Type B pancreatic cell (in vitro differentiated cells): Measurements from ENCODE around the gene CDC7. TPM values are rescaled to one million over a fixed set of nuclear protein-coding genes. Genes with fewer than 3 reads are reported as not detected.

Experiments used
- DNase-seq: peaks from one replicate; pipeline ENCODE4 v3.0.0; 2021; ENCODE audit warnings: mixed read lengths; ENCODE audit not compliant: unreplicated experiment; ENCODE audit errors: extremely low spot score
- H3K27ac Mint-ChIP-seq: 2 replicates; pipeline ENCODE4 v1.8.0; 2021; ENCODE audit warnings: mild to moderate bottlenecking, mixed read lengths
- H3K27me3 Mint-ChIP-seq: 2 replicates; pipeline ENCODE4 v1.8.0; 2021; ENCODE audit warnings: mixed read lengths
- H3K36me3 Mint-ChIP-seq: 2 replicates; pipeline ENCODE4 v1.8.0; 2021; ENCODE audit warnings: mixed read lengths
- H3K4me1 Mint-ChIP-seq: one replicate; pipeline ENCODE4 v1.8.0; 2021; ENCODE audit warnings: mixed read lengths; ENCODE audit not compliant: unreplicated experiment
- H3K4me3 Mint-ChIP-seq: 2 replicates; pipeline ENCODE4 v1.8.0; 2021; ENCODE audit warnings: mild to moderate bottlenecking, mixed read lengths
- H3K9me3 Mint-ChIP-seq: 2 replicates; pipeline ENCODE4 v1.8.0; 2021; ENCODE audit warnings: mixed read lengths
- CTCF ChIP-seq: fragments of 200-600 bp; sonication (generic); conservative IDR thresholded peaks from 2 replicates; pipeline ENCODE4 v1.5.0; 2021; ENCODE audit warnings: antibody characterized with exemption, mild to moderate bottlenecking
- total RNA-seq: library from RNA; stranded (reverse); gene quantifications from 2 replicates; pipeline ENCODE4 v1.2.1, GENCODE V29; 2021; ENCODE audit warnings: low replicate concordance

Gene CDC7
- total RNA-seq, 1 donor from 2014 or later = 29.7 TPM

- Mint-ChIP-seq H3K27me3 (no peaks in the 10 kb centered on the region), H3K4me3 (no peak overlapping the region), H3K4me1 (no peaks in the 10 kb centered on the region), H3K27ac (no peak overlapping the region), H3K9me3 (no peaks in the 10 kb centered on the region), H3K36me3 (no peaks in the 10 kb centered on the region)
- no peak for DNase-seq
- TF ChIP-seq CTCF = no peak
These were observed 13.2 kb upstream of the CDC7 start for GRCh38 chr1:91487469-91487868.

GRCh38 chr1:91490501-91490900 lies 10.2 kb upstream of the CDC7 start:
- no peak for TF ChIP-seq CTCF
- no peaks in the 10 kb centered on the region for H3K4me1 Mint-ChIP-seq
- no peak for DNase-seq
- H3K27me3 Mint-ChIP-seq = no peaks in the 10 kb centered on the region
- no peaks in the 10 kb centered on the region for H3K36me3 Mint-ChIP-seq
- peaks cover 5% of the 10 kb centered on the region for H3K9me3 Mint-ChIP-seq
- no peak overlapping the region for H3K4me3 Mint-ChIP-seq
- no peak overlapping the region for H3K27ac Mint-ChIP-seq

DNA sequence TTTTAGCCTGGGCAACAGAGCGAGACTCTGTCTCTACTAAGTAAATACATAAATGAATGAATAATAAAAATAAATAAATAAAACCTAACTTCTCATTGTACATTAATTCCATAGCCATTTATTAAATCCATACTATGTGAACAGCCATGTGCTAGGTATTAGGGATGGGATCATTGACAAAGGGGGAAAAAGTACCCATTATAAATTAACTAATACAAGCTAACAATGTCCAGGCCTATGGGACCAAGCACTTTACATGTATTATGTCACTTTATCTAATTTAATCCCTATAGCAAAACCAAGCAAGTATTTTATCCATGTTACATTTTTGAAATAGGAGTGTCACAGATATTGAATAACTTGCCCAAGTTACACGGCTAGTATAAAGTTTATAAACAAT lies 2.6 kb upstream of the CDC7 start:
- Mint-ChIP-seq H3K36me3 (no peaks in the 10 kb centered on the region), H3K27me3 (no peaks in the 10 kb centered on the region), H3K4me3 (no peak overlapping the region), H3K9me3 (peaks cover 1% of the 10 kb centered on the region), H3K4me1 (peaks cover 7% of the 10 kb centered on the region), H3K27ac (no peak overlapping the region)
- DNase-seq = no peak
- no peak for TF ChIP-seq CTCF

DNA sequence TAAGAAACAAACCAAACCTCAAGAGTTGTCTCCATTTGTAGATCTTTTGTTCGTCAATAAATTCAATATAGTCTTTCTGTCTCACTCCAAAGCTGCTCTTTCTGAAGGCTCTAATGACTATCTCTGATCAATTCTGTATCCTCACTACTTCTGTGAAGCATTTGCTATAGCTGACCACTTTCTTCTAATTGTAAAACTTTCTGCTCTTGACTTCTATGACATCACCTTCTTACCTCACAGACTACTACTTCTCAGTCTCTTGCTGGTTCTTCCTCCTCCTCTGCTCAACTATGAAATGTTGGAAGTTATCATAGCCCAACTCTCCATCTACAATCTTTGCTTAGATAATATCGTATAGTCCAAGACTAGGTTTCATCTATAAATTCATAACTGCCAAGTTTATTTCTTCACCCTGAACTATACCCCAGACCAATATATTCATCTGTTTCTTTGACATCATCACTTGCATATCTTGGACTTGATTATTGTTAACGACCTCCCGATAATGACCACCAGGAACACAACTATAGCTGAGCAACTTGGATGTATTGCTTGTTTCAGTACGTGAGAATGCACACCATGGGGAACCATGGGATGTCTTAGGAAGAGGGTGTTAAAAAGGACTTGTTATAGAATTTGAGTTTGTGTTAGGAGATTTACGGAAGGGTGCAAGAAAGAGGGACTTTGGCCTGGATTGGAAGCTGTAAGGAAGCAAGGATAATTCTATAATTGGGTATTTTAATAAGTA lies 2.0 kb upstream of the CDC7 start:
- Mint-ChIP-seq H3K27ac (no peak overlapping the region), H3K4me3 (no peak overlapping the region), H3K27me3 (no peaks in the 10 kb centered on the region), H3K36me3 (no peaks in the 10 kb centered on the region), H3K9me3 (no peaks in the 10 kb centered on the region), H3K4me1 (peaks cover 7% of the 10 kb centered on the region)
- DNase-seq = no peak
- no peak for TF ChIP-seq CTCF

DNA sequence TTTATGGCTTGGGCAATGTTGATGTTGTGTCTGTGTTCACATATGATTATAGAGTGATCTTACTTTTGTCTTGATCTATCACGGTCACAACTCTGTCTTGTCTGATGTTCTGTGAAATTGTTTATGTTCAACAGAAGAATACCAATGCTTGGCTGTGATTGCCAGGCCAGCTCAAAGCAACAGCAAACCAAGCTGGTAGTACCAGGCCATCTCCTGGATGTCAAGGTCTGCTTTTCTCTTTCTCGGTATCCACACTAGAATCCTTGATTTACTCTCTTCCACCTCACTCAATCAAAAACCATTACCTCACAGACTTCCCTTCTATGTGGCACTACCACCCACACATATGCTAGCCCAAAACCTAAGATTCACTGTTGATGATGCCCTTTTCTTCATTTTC lies 1.3 kb upstream of the CDC7 start:
- H3K4me3 Mint-ChIP-seq = no peak overlapping the region
- no peak for DNase-seq
- H3K27ac Mint-ChIP-seq = no peak overlapping the region
- no peak for TF ChIP-seq CTCF
- H3K27me3 Mint-ChIP-seq = no peaks in the 10 kb centered on the region
- H3K4me1 Mint-ChIP-seq = peaks cover 7% of the 10 kb centered on the region
- H3K9me3 Mint-ChIP-seq = no peaks in the 10 kb centered on the region
- H3K36me3 Mint-ChIP-seq = no peaks in the 10 kb centered on the region
